Amygdala (tissue), 56 donors: Measurements from ENCODE around the gene AUP1.
"Not testable (repeated sequence)": the region's sequence is repeated elsewhere in the genome, so short reads cannot be mapped to it uniquely, and the experiment has no call there.

Source experiments
- DNase-seq, 56 donors: peaks; one replicate each; lab custom pipeline; 2025; lab: John Stamatoyannopoulos, UW

AUP1 gene, protein sequence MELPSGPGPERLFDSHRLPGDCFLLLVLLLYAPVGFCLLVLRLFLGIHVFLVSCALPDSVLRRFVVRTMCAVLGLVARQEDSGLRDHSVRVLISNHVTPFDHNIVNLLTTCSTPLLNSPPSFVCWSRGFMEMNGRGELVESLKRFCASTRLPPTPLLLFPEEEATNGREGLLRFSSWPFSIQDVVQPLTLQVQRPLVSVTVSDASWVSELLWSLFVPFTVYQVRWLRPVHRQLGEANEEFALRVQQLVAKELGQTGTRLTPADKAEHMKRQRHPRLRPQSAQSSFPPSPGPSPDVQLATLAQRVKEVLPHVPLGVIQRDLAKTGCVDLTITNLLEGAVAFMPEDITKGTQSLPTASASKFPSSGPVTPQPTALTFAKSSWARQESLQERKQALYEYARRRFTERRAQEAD

DNA sequence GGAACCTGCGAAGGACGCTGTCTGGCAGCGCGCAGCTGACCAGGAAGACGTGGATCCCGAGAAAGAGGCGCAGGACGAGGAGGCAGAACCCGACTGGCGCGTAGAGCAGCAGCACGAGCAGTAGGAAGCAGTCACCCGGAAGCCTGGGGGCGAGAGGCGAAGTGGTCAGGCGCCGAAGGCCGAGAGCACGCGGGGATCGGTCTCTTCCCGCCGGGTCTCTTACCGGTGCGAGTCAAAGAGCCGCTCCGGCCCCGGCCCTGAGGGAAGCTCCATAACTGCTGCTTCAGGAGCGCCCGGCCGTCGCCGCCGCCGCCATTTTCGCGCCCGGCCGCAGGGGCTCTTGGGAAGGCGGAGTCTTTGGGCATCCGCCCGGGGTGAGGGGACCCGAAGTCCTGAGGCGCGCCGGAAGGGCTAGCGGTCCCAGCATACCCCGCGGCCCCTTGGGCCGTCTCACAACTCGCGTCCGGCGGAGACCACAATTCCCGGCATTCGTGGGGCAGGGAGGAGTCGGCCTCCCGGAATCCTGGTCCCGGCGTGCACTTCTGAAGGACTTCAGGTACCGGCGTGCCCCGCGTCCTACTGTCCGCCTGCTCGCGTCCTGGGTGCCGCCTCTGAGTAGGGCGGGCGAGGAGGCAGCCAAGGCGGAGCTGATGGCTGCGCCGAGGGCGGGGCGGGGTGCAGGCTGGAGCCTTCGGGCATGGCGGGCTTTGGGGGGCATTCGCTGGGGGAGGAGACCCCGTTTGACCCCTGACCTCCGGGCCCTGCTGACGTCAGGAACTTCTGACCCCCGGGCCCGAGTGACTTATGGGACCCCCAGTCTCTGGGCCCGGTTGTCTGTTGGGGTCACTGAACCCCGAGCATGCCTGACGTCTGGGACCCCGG is at the start of gene AUP1, which contains the start of gene HTRA2:
Gene AUP1 (minus strand): TSS at position 350 of the 882 bp plus-strand sequence. CDS start 77 bp downstream, at position 273.
Gene HTRA2 (plus strand): TSS at position 577 of the 882 bp plus-strand sequence. CDS start 74 bp downstream, at position 651.
- DNase-seq: peak; percentile 59 to 99 (median 98)

DNA sequence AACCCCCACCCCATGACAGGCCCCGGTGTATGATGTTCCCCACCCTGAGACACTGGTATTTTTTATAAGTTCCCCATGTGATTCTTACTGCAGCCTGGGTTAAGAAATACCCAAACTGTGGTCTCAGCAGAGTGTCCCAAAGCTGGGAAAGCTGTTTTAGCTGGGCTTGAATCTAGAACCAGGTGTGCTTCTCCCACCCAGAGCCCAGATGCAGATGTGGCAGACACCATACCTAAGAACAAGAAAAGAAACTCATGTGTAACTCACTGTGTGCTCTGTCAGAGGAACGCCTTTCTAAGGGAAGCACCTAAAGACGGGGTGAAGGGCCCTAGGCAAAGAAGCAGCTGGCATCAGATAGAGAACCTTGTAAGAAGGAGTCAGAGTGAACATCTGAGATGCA is 48.9 kb upstream of the AUP1 start:
- DNase-seq: no peak

DNA sequence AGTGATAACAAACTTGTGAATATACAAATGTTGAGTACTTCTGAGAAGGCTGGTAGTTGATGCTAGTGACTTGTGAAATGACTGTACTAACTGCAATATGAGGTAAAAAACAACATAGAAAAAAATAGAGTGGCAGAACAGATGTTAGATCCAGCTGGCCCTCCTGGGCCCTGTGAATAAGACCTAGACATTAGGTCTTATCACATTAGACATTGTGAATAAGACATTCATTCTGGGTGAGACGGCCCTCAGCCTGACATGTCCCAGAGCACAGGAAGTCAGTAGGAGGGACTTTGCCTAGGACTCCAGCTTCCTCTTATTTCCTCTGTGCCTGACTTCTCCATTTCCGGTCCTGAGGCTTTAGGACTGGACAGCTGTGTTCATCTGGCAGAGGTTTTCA is 47.9 kb upstream of the AUP1 start:
- no peak for DNase-seq

DNA sequence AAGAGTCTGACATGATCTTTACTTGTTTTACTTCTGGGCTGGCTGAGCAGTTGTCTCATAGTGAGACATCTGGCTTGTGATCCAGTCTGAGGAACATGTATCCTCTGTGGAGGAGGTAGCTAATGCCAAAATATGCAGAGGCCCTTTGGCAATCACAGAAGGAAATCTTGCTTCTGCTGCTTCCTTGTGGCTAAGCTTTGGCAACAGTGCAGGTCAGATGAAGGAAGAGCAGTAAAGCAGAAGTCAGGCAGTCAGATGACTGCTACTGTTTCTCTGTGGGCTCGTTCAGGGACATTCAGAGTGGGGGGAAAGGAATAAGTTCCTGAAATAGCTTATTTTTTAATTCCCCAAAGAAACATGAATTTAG is 47.3 kb upstream of the AUP1 start:
- DNase-seq: peak in 4 of 56 donors; percentile 12 to 42 (median 22)

DNA sequence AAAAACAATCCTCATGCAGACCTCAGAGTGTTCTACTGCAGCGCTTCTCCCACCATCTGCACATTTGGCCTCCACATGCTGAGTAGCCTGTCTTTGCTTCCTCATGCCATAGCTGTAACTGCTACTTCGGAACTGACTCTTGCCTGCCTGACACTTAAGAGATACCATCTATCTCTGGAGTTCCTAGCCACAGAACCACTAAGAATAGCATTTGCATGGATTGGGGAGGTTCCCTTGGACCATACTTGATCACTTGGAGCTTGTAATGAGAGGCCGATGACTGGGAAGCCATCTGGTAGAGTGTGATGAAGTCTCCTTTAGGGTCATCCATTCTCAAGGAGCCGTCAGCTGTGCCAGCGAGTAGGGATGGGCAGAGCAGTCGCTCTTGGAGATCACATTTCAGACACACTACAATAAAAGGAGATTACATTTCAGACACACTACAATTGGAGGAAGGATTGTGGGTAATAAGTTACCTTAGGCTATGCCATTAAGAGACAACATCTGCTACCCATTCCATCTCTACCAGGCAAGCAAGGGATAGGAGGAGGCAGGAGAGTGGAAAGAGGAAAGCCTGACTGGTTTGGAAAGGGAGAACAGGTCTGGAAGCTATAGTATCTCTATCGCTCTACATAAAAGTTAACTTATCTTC is 46.8 kb upstream of the AUP1 start:
- DNase-seq: no peak

DNA sequence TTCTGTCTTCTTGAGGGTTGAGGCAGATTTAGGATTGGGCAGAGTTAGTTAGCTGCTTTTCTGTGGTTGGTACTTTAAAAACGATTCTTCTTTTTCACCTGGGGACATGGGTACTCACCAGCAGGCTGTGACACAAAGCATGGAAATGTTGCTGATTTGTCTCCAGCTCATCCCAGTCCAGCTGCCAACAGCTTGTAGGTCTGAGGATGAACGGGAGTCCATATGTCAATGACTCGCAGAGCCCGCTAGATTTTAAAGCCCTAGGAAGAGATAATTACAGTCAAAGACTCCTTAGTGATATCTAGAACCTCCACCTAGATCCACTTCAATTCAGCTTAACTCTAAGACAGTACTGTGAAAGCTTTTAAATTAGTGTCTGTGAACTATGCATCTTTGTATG is 45.8 kb upstream of the AUP1 start:
- DNase-seq: no peak

DNA sequence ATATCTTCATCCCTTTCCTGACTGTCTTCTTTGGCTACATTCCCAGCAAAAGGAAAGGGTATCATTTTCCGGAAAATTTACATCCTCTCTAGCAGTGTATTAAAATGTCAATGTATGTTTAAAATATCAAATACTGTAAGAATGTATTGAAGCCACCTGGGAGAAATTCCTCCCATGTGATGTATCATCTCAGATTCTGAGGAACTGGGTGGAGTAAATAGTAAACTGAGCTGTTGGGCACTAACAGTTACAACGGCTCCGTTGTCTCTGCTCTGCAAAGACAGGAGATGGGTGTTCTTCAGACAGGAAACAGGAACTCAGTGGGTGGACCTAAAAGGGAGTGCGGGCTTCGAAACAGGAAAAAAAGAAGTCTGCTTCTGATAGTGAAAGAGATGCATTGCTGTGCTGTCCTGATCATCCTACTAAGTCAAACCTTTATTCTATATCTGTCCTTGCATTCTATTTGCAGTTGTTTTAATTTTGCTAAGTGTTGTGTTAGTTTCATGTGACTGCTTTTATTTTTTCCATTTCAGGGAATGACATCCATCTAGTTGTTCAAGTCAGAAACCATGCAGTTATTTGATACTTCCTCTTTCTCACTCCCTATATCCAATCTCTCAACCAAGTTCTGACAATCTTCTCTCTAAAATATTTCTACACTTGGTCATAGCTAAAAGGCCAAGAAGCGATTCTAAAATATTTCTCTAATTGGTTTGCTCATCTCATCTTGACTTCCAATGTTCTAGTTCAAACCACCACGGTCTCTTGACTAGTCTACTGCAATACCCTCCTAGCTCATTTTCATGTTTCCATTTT is 44.4 kb upstream of the AUP1 start:
- DNase-seq: peak in 3 of 56 donors; percentile 5 to 20 (median 15)

DNA sequence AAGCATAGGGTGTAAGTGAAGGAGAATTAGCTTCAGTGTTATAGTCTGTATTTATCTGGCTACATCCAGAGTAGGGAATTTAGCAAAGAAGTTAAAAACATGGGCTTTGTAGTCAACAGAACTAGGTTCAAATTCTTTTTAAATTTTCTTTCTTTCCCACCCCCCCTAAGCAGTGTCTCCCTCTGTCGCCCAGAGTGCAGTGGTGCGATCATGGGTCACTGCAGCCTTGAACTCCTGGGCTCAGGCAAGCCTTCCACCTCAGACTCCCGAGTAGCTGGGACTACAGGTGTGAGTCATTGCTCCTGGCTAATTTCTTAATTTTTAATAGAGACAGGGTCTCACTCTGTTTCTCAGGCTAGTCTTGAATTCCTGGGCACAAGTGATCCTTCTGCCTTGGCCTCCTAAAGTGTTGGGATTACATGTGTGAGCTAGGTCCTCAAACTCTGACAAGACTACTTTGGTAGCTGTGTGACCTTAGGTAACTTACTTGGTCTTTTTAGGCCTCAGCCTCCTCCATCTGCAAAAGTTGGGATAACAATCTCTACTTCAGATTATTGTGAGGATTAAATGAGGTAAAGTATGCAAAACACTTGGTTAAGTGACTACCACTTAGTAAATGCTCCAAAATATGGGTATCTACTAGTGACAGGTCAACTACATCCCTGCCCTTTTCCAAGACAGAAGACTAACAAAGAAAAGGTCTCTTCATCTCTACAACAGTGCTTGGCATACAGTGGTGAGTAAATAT is 42.8 kb upstream of the AUP1 start:
- no peak for DNase-seq

DNA sequence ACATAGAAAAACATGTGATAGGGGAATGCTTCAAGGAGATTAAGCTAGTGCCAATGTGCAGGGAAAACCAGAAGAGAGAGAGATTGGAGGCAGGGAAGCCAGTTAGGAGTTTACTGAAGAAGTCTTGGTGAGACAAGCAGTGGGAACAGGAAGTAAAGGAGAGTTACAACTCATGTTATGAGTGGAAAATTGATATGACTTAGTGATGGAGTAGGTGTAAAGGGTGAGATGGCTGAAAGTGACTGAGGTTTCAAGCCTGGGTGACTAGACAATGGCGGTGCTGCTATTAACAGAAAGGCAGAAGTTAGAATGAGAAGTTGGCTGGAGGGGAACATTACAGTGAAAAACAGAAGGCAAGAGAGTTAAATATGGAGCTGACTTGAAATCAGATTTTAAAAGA is 41.6 kb upstream of the AUP1 start:
- peak in 1 of 56 donors; percentile 10 for DNase-seq

DNA sequence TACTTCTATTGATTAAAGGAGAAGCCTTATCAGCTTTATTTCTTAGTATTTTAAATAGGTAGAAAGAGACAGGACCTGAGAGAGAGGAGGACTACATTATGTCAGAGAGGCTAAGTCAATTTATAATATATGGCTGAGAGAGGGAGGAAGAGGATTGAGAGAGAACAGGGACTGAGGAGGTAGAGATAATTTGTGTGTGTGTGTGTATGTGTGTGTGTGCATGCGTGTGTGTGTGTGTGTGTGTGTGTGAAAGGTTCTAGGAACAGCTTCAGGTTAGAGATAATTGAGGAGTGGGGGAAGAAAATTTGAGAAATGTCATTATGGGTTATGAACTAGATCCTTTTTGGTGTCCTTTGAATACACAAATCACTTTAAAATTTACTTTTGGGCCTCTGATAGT is 40.2 kb upstream of the AUP1 start:
- DNase-seq: no peak

DNA sequence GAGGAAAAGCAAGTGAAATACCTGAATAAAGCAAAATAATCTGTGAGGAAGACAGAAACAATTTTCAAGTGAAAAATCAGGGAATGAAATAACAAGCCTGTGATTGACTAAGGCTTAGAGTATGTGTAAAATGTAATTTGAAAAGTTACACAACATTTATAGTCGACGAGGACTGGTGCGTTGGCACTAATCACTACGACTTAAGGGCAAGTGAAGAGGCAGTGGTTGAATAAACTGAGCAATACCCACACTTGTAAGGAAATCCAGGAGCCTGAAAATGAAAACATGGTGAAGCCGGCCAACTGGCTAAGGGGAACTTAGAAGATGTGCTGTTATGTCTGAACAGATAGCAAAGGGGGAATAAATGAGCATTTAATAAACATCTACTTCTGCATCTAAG is 38.4 kb upstream of the AUP1 start:
- DNase-seq: no peak

DNA sequence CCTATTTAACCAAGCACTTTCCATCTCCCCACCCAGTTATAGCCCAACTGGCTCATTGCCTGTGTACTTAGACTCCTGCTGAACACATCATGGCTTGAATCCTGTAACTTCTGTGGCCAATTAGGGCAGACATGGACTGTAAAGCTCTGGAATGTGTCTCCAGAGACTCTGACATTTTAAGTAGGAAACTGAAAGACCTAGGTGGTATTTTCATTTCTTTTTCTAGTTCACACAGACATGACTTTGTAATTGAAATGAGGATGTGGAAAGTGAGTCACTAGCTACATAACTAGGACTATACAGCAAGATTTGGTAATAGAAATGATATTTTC is 37.2 kb upstream of the AUP1 start:
- DNase-seq: no peak

DNA sequence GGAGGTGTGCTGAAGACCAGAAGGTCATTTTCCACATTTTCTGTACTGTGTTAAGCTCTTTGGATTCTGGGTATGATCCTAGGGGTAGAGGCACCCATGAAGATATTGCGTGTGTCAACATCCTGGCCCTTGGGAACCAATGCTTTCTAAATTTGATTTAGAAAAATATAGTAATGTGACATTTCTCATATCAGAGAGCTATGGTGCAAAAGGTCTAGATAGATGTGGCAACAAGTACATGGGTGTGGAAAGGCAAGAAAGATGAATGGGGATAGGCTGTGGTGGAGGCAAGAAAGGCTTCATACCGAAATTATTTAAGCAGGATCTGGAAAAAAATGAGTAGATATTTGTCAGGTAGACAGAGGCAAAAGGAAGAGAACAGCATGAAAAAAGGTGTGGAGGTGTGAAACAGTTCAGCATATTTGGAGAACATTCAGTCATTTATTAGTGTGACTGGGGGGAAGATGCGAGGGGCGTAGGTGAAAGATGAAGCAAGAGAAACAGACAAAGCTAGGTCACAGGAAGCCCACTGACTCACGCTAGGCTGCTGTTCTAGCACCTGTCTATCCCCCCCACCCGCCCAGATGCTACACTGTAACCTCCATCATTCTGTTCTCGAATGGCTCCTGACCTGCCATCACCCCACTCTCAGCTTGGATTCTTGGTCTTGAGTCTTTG is 36.7 kb upstream of the AUP1 start:
- no peak for DNase-seq

DNA sequence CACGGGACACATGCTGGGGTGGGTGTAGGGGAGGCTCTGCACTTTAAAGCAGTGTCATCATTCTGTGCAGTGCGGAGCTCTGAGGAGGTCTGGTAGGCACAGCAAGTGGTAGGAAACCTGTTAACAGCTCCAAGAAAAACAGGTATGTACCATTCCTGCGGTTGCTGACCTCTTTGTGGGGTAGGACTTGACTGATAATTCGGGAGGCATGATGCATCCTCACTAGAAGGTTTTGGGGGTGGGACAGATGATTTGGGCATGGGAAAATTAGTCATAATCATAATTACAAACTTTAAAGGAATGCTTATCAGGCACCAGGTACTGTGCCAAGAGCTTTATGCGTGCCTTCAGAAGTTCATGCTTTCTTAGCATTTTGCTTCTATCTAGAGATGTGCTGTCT is 34.7 kb upstream of the AUP1 start:
- DNase-seq: no peak

DNA sequence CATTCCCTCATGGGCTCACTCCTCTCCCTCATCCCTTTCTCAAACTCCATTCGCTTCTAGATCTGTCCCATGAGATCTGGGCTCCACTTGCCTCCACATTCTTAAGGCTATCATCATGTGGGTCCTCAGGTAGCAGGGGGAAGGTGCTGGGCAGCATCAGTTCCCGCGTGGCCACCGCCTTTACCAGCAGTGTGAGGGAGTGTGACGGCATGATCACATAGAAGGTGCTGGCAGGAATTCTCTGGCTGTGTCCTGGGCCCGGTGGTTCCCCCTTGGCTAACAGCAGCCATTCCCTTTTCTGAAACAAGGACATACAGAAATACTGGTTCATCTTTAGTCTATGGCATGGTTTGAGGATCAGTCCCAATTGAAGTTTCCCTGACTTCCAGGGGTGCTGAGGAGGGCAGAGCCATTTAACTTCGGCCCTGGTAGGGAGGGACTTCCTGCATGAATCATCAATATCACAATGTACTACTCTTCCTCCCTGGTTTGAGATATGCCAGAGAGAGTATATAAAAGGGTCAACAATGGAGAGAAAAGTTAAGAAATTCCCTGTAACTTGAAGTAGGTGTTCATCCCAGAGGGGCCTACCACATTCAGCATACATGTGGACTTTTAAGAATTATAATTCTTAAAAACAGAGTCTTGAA is 32.7 kb upstream of the AUP1 start:
- no peak for DNase-seq

DNA sequence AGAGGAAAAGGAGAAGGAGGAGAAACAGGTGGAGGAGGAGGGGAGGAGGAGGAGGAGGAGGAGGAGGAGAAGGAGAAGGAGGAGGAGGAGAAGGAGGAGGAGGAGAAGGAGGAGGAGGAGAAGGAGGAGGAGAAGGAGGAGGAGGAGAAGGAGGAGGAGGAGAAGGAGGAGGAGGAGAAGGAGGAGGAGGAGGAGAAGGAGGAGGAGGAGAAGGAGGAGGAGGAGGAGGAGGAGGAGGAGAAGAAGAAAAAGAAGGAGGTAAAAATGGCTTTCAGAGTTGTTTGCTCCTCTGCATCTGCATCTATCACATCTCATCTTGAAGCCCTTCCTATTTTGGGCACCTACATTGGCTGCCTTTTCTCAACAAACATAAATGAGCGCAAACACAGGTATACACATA is 31.5 kb upstream of the AUP1 start:
- DNase-seq: not testable (repeated sequence)

DNA sequence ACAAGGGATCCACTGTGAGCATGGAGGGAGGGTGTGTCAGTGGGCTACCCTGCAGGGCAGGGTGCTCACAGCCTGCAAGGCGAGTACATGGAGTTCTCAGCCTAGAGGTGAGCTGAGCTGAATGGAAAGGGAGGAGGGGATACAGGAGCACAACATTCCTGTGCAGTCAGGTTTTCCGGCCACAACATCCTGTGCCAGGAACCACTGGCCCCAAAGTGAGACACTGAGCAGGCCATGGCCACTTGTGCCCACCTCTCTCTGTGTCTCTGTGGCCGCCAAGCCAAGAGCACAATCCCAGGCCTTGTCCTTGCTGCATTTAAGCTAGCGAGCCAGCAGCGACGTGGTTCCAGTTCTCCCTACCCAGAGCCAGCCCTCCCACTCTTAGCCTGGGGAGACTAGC is 31.1 kb upstream of the AUP1 start:
- no peak for DNase-seq

DNA sequence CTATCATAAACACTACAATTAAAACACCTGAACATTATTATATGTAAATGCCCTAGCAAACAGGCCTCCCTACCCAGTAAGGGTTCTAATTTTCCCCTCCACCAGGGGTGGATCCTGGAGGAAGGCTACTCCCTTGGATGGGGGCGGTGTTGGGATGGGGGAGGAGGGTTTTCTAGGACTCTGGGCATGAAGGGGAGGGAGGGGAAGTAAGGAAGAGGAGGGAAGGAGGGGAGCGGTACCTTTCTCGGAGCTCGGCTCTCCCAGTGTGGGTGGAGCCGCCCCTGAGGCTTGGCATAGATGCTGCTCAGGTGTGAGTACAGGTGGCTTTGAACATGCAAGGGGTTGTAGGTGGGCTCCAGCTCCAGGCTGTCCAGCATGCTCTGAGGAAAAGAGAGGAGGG is 30.4 kb upstream of the AUP1 start:
- DNase-seq: no peak
